ENCODE results near the gene DIAPH1.

DIAPH1 gene

GRCh38 chr5:141640698-141641097 is 21.9 kb upstream of the DIAPH1 start:
- no peaks in the 10 kb centered on the region for H3K9me3 ChIP-seq (ENCODE audit: insufficient read depth, low read depth, low read length)
- TF ChIP-seq CTCF (conservative IDR thresholded peaks at IDR 0.05; ENCODE audit: low read length) (no peak), EZH2phosphoT487 (IDR thresholded peaks at IDR 0.05; ENCODE audit: borderline replicate concordance) (no peak)
- H3K36me3 ChIP-seq (ENCODE audit: insufficient read depth, low read length) = no peaks in the 10 kb centered on the region
- H3K9me2 ChIP-seq (replicated peaks; ENCODE audit: low read depth, low read length) = no peaks in the 10 kb centered on the region
- peaks cover 14% of the 10 kb centered on the region for H3K4me1 ChIP-seq (ENCODE audit: insufficient read depth, low read length, poor library complexity, severe bottlenecking)
- no peak overlapping the region for H3K9ac ChIP-seq (ENCODE audit: low read depth, low read length, poor library complexity, severe bottlenecking)
- H2AFZ ChIP-seq (ENCODE audit: low read length) = no peak overlapping the region
- H3F3A ChIP-seq (ENCODE audit: low read depth) = no peaks in the 10 kb centered on the region
- peaks cover 9% of the 10 kb centered on the region for H3K79me2 ChIP-seq (ENCODE audit: insufficient read depth, low read length)
- no peak overlapping the region for H3K4me3 ChIP-seq (ENCODE audit: low read length, poor library complexity, severe bottlenecking)
- H3K4me2 ChIP-seq (ENCODE audit: low read depth, low read length, poor library complexity, severe bottlenecking) = no peak overlapping the region
- peaks cover 8% of the 10 kb centered on the region for H4K20me1 ChIP-seq (ENCODE audit: insufficient read depth, low read length, poor library complexity, severe bottlenecking)
- no peaks in the 10 kb centered on the region for H3K27me3 ChIP-seq (ENCODE audit: insufficient read depth, low read length, poor library complexity, severe bottlenecking)

- H3K4me2 ChIP-seq (ENCODE audit: low read depth, low read length, poor library complexity, severe bottlenecking) = no peak overlapping the region
- no peak overlapping the region for H3K9ac ChIP-seq (ENCODE audit: low read depth, low read length, poor library complexity, severe bottlenecking)
- H2AFZ ChIP-seq (ENCODE audit: low read length) = no peak overlapping the region
- H3K79me2 ChIP-seq (ENCODE audit: insufficient read depth, low read length) = peaks cover 16% of the 10 kb centered on the region
- no peak overlapping the region for H3K4me3 ChIP-seq (ENCODE audit: low read length, poor library complexity, severe bottlenecking)
- TF ChIP-seq CTCF (conservative IDR thresholded peaks at IDR 0.05; ENCODE audit: low read length) = no peak
- TF ChIP-seq EZH2phosphoT487 (IDR thresholded peaks at IDR 0.05; ENCODE audit: borderline replicate concordance) = no peak
- H3K9me2 ChIP-seq (replicated peaks; ENCODE audit: low read depth, low read length) = no peaks in the 10 kb centered on the region
- H4K20me1 ChIP-seq (ENCODE audit: insufficient read depth, low read length, poor library complexity, severe bottlenecking) = peaks cover 14% of the 10 kb centered on the region
- no peaks in the 10 kb centered on the region for H3F3A ChIP-seq (ENCODE audit: low read depth)
- no peaks in the 10 kb centered on the region for H3K27me3 ChIP-seq (ENCODE audit: insufficient read depth, low read length, poor library complexity, severe bottlenecking)
- H3K9me3 ChIP-seq (ENCODE audit: insufficient read depth, low read depth, low read length) = no peaks in the 10 kb centered on the region
- H3K4me1 ChIP-seq (ENCODE audit: insufficient read depth, low read length, poor library complexity, severe bottlenecking) = peaks cover 21% of the 10 kb centered on the region
- no peaks in the 10 kb centered on the region for H3K36me3 ChIP-seq (ENCODE audit: insufficient read depth, low read length)
These were observed 21.2 kb upstream of the DIAPH1 start for GRCh38 chr5:141640051-141640415.

- Histone ChIP-seq H3K36me3 (ENCODE audit: insufficient read depth, low read length) (no peaks in the 10 kb centered on the region), H3K9me2 (replicated peaks; ENCODE audit: low read depth, low read length) (no peaks in the 10 kb centered on the region), H3F3A (ENCODE audit: low read depth) (no peaks in the 10 kb centered on the region), H3K4me2 (ENCODE audit: low read depth, low read length, poor library complexity, severe bottlenecking) (no peak overlapping the region), H4K20me1 (ENCODE audit: insufficient read depth, low read length, poor library complexity, severe bottlenecking) (peaks cover 20% of the 10 kb centered on the region), H3K9me3 (ENCODE audit: insufficient read depth, low read depth, low read length) (no peaks in the 10 kb centered on the region), H3K4me1 (ENCODE audit: insufficient read depth, low read length, poor library complexity, severe bottlenecking) (peaks cover 26% of the 10 kb centered on the region), H3K27me3 (ENCODE audit: insufficient read depth, low read length, poor library complexity, severe bottlenecking) (no peaks in the 10 kb centered on the region), H3K4me3 (ENCODE audit: low read length, poor library complexity, severe bottlenecking) (no peak overlapping the region), H3K9ac (ENCODE audit: low read depth, low read length, poor library complexity, severe bottlenecking) (no peak overlapping the region), H3K79me2 (ENCODE audit: insufficient read depth, low read length) (peaks cover 21% of the 10 kb centered on the region), H2AFZ (ENCODE audit: low read length) (no peak overlapping the region)
- TF ChIP-seq EZH2phosphoT487 (IDR thresholded peaks at IDR 0.05; ENCODE audit: borderline replicate concordance) = no peak
- no peak for TF ChIP-seq CTCF (conservative IDR thresholded peaks at IDR 0.05; ENCODE audit: low read length)
These were observed 20.7 kb upstream of the DIAPH1 start for GRCh38 chr5:141639357-141640050.
